ENCODE results near the gene CNTFR.

The CNTFR gene

DNA sequence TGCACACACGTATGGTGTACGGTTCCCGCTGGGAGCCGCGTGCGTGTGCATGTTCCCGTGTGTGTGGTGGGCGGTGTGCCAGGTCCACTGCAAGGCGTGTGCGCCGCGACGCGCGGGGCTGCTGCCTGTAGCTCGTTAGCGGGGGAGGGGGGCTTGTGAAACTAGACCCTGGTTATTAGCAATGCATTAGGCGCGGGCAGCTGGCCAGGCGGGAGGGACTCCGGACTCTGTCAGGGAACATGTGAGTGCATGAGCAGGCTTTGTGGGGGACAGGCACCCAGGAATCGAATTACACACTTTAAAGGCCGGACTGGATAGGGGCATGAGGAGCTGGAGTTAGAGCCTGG is 34.5 kb downstream of the CNTFR start:
- DNase-seq (ENCODE audit: extremely low spot score) = no peak
- ChIA-PET CTCF (interaction anchor here (1.1 kb wide), 2 partner anchors 37 to 79 kb away, joined by 3 to 4 read pairs; no protein-coding TSS in a partner anchor), POLR2A (no interaction called here)
- no peak for TF ChIP-seq CTCF (IDR thresholded peaks at IDR 0.05; ENCODE audit: control extremely low read depth, extremely low read depth, low read depth, missing control alignments)

GRCh38 chr9:34554211-34555001 is 35.1 kb downstream of the CNTFR start:
- DNase-seq (ENCODE audit: extremely low spot score) = no peak
- ChIA-PET CTCF (no interaction called here), POLR2A (no interaction called here)
- TF ChIP-seq CTCF (IDR thresholded peaks at IDR 0.05; ENCODE audit: control extremely low read depth, extremely low read depth, low read depth, missing control alignments) = no peak

DNA sequence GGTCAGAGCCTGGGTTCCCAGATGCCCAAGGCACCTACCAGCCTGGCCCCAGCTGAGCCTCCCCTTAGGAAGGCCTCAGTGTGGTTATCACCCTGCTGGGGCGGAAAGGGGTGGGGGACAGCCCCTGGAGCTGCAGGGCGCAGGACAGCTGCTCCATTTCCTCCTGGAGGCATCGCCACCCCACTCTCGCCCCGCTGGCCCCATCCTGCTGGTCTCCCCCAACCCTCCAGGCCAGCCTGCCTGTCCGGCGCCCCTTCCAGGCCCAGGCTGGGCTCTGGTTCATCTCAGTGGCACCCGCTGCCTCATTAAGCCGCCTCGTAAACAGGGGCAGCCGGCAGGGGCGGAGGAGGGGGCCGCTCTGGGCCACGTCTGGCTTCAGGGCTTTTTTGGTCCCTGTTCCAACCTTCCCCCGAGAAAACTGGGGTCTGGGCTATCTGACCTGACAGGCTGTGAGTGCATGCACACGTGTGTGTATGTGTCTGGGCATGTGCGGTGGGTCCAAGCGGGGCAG is 36.0 kb downstream of the CNTFR start:
- DNase-seq (ENCODE audit: extremely low spot score) = no peak
- ChIA-PET CTCF (no interaction called here), POLR2A (no interaction called here)
- TF ChIP-seq CTCF (IDR thresholded peaks at IDR 0.05; ENCODE audit: control extremely low read depth, extremely low read depth, low read depth, missing control alignments) = no peak

DNA sequence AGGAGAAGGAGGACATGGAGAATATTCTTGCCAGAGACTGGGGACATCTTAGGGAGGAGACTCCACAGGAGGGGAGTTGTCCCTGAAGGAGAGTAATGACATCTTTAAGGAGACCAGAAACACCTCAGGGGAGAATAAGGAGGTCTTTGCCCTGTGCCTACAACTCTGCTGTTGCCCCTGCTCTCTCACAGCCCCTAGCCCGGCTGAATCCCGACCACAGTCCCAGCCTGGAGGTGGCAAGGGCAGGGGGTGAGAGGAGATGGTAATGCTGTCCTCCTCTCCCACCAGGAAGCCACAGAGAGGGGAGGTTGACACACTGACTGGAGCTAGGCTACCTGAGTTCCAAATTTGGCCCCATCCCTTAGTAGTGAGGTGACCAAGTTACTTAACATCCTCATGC is 36.5 kb downstream of the CNTFR start:
- TF ChIP-seq CTCF (IDR thresholded peaks at IDR 0.05; ENCODE audit: control extremely low read depth, extremely low read depth, low read depth, missing control alignments) = no peak
- DNase-seq (ENCODE audit: extremely low spot score) = no peak
- ChIA-PET CTCF (no interaction called here), POLR2A (no interaction called here)

DNA sequence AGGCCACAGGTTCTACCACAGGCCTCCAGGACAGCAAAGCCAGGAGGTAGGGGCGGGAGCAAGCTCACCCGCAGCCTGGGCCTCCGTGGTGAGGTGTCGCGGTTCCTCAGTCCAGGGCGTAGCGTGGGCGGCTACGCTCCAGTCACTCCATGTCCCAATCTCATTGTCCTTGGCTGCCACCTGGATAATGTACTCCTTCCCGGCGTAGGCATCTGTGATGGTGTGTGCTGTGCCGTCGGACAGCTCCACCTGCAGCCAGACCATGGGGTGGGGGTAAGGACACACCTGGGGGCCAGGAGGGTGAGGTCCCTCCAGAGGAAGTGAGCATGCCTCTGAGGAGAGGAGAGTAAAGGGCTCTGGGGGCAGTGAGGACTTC is 36.9 kb downstream of the CNTFR start:
- CTCF ChIA-PET = interaction anchor here (1.6 kb wide), 1 partner anchor 149 kb away, joined by 6 read pairs; no protein-coding TSS in a partner anchor
- POLR2A ChIA-PET = no interaction called here
- TF ChIP-seq CTCF (IDR thresholded peaks at IDR 0.05; ENCODE audit: control extremely low read depth, extremely low read depth, low read depth, missing control alignments) = no peak
- DNase-seq (ENCODE audit: extremely low spot score) = no peak

GRCh38 chr9:34551751-34552605 is 37.5 kb downstream of the CNTFR start:
- ChIA-PET POLR2A (no interaction called here), CTCF (interaction anchor here (1.2 to 5.8 kb wide), 3 partner anchors 40 to 148 kb away, joined by 5 to 43 read pairs (median 6); no protein-coding TSS in a partner anchor)
- no peak for TF ChIP-seq CTCF (IDR thresholded peaks at IDR 0.05; ENCODE audit: control extremely low read depth, extremely low read depth, low read depth, missing control alignments)
- DNase-seq (ENCODE audit: extremely low spot score) = no peak
